HG03159 (cell line): ENCODE measurements around the gene SLC22A23.

Source experiments
- ATAC-seq: cut with Tn5 transposase; IDR thresholded peaks from one replicate; pipeline ENCODE4 v1.9.1; 2021; ENCODE audit warnings: mild to moderate bottlenecking, moderate library complexity; ENCODE audit not compliant: unreplicated experiment

Gene SLC22A23

GRCh38 chr6:3288711-3289663, 167.9 kb downstream of the SLC22A23 start:
- no peak for ATAC-seq

- ATAC-seq: no peak
Measured at GRCh38 chr6:3287976-3288707, 168.7 kb downstream of the SLC22A23 start.

- ATAC-seq: no peak
Measured at GRCh38 chr6:3287308-3287707, 169.5 kb downstream of the SLC22A23 start.

GRCh38 chr6:3286641-3287171, 170.1 kb downstream of the SLC22A23 start:
- no peak for ATAC-seq

GRCh38 chr6:3285732-3286131, 171.1 kb downstream of the SLC22A23 start:
- no peak for ATAC-seq

- no peak for ATAC-seq
Measured at GRCh38 chr6:3285049-3285639, 171.7 kb downstream of the SLC22A23 start.

- no peak for ATAC-seq
Measured at GRCh38 chr6:3284436-3284876, 172.4 kb downstream of the SLC22A23 start.

GRCh38 chr6:3283641-3284435, 173.0 kb downstream of the SLC22A23 start:
- no peak for ATAC-seq

- ATAC-seq: no peak
Measured at GRCh38 chr6:3283241-3283640, 173.6 kb downstream of the SLC22A23 start.

- ATAC-seq: no peak
Measured at GRCh38 chr6:3282476-3283236, 174.2 kb downstream of the SLC22A23 start.

GRCh38 chr6:3281631-3282475, 175.0 kb downstream of the SLC22A23 start:
- no peak for ATAC-seq

GRCh38 chr6:3280866-3281465, 175.9 kb downstream of the SLC22A23 start:
- ATAC-seq: no peak

- ATAC-seq: no peak
Measured at GRCh38 chr6:3280091-3280490, 176.8 kb downstream of the SLC22A23 start.

- ATAC-seq: no peak
Measured at GRCh38 chr6:3278691-3279090, 178.2 kb downstream of the SLC22A23 start.

- no peak for ATAC-seq
Measured at GRCh38 chr6:3277851-3278416, 178.9 kb downstream of the SLC22A23 start.

GRCh38 chr6:3277251-3277650, 179.6 kb downstream of the SLC22A23 start:
- no peak for ATAC-seq

GRCh38 chr6:3276174-3277167, 180.4 kb downstream of the SLC22A23 start:
- no peak for ATAC-seq
